GM19397 (cell line): ENCODE results near the gene MARCHF10.

Experiments
- ATAC-seq: cut with Tn5 transposase; IDR thresholded peaks from one replicate; pipeline ENCODE4 v1.9.1; 2021; ENCODE audit warnings: mild to moderate bottlenecking, moderate library complexity; ENCODE audit not compliant: unreplicated experiment

The MARCHF10 gene

GRCh38 chr17:62822080-62822904 lies 14.2 kb upstream of the MARCHF10 start:
- no peak for ATAC-seq

GRCh38 chr17:62821189-62822079 lies 13.3 kb upstream of the MARCHF10 start:
- ATAC-seq = no peak

- ATAC-seq = no peak
These were observed 11.6 kb upstream of the MARCHF10 start for GRCh38 chr17:62819511-62820221.

- ATAC-seq = no peak
These were observed 10.4 kb upstream of the MARCHF10 start for GRCh38 chr17:62818526-62818925.

- ATAC-seq = no peak
These were observed 8.2 kb upstream of the MARCHF10 start for GRCh38 chr17:62816282-62816839.

DNA sequence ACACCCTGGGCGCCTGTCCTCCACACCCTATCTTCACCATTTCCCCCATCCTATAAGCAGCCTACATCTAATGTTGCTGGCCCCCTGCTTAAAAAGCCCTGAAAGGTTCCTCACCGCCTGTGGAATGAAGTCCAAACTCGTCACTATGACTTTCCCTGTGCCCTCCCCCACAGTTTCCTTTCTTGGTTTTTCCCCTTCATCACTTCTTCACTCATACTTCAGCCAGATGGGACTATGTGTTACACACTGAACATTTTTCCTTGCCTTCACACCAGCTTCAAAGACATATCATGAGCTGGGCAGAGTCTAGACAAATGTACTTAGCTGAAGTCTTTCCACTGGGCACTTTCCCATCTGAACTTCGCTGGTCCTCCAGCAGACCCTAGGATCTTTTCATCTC lies 1.5 kb upstream of the MARCHF10 start:
- ATAC-seq = no peak

GRCh38 chr17:62808576-62808970 lies 459 bp upstream of the MARCHF10 start:
- no peak for ATAC-seq

DNA sequence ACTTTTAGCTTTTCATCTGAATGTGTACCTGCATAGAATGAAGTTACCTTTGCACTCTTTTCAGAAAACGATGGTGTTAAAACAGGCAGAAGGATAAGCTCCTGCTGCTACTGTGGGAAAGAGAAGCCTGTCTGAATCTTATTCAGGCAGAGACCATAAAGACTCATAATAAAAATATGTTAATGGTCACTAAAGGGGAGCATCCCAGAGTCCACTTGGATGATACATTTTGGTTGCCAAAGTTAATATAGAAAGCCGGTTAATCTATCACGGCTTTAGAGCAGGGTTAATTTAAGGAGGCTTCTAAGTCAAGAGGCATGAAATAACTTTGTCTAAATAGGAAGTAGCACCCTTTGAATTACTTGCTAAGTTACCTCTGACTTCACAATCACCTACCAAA lies 2.9 kb downstream of the MARCHF10 start:
- no peak for ATAC-seq

DNA sequence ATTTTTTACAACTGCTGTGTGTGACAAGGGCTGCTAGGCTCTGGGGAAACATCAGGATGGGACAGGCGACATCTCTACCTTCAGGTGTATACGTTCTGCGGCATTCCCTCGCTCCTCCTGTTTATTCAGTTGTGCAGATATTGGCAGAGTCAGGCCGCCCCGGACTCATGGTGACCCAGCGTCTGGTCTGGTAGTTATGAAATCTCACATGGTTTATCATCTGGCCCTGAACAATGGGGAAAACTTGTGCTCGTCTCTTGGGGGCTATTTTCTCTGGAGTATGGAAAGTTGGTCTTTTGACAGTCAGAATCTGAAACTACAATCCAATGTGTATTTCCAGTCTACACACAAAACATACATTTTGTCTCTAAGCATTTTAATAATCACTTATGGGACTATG lies 3.3 kb downstream of the MARCHF10 start:
- ATAC-seq = no peak

GRCh38 chr17:62804025-62804424 lies 4.1 kb downstream of the MARCHF10 start:
- no peak for ATAC-seq

- no peak for ATAC-seq
These were observed 5.4 kb downstream of the MARCHF10 start for GRCh38 chr17:62802561-62803205.

DNA sequence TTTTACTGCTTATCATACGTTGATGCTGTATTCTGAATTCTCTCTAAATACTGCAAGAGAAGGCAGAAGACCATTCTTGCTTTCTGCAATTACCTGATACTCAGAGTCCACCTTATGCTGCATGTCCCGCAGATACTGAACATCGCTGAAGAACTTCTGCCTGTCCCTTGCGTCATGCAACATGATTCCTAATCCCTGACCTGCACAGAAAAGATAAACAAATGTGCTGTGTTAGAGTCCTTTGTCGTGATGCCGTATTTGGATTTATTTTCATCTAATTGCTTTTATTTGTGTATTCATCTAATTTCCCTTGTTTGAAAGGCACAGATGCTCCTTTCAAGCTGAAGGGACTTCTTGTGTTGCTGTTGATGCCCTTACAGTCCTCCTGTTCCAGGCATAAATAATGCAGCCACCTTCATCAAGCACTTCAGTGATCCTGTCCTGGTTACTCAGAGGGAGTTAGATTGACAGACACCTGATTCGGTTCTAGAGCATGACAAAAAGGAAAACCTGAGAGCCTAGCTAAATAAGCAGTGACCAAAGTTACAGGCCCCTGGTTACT lies 6.5 kb downstream of the MARCHF10 start:
- ATAC-seq = no peak

GRCh38 chr17:62800585-62800984 lies 7.5 kb downstream of the MARCHF10 start:
- no peak for ATAC-seq

- no peak for ATAC-seq
These were observed 10.2 kb downstream of the MARCHF10 start for GRCh38 chr17:62797959-62798358.

DNA sequence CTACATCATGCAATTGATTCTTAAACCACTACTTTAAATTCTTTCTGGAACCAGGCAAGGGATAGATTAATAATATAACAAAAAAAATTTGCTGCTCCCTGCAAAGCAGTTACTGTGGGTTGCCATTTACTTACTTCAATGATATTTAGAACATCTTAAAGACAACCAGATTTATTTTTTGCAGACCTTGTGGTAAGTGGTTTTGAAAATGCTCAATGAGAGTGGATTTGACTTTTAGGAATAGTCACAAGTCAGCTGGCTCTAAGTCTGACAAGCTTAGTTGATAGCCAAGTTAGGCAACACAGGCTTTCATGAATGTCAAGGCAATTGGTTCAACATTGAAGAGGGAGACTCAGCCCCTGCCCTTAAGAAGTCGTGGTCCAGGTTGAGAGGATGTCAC lies 11.8 kb downstream of the MARCHF10 start:
- ATAC-seq = no peak

GRCh38 chr17:62794666-62794971 lies 13.5 kb downstream of the MARCHF10 start:
- ATAC-seq = no peak

- ATAC-seq = no peak
These were observed 14.0 kb downstream of the MARCHF10 start for GRCh38 chr17:62793919-62794665.

GRCh38 chr17:62792447-62792800 lies 15.7 kb downstream of the MARCHF10 start:
- ATAC-seq = no peak

- ATAC-seq = no peak
These were observed 16.2 kb downstream of the MARCHF10 start for GRCh38 chr17:62791767-62792446.
